Measurements from ENCODE around the gene BCO1.

- TF ChIP-seq, protein P1, sequence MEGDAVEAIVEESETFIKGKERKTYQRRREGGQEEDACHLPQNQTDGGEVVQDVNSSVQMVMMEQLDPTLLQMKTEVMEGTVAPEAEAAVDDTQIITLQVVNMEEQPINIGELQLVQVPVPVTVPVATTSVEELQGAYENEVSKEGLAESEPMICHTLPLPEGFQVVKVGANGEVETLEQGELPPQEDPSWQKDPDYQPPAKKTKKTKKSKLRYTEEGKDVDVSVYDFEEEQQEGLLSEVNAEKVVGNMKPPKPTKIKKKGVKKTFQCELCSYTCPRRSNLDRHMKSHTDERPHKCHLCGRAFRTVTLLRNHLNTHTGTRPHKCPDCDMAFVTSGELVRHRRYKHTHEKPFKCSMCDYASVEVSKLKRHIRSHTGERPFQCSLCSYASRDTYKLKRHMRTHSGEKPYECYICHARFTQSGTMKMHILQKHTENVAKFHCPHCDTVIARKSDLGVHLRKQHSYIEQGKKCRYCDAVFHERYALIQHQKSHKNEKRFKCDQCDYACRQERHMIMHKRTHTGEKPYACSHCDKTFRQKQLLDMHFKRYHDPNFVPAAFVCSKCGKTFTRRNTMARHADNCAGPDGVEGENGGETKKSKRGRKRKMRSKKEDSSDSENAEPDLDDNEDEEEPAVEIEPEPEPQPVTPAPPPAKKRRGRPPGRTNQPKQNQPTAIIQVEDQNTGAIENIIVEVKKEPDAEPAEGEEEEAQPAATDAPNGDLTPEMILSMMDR (tag by site-specific recombination; IDR thresholded peaks at IDR 0.05), result no peak
- TF ChIP-seq ZBTB1 (tag by site-specific recombination; IDR thresholded peaks at IDR 0.05) (no peak), ZNF837 (tag by site-specific recombination; IDR thresholded peaks at IDR 0.05) (no peak), HOXA7 (CRISPR knock-in tag; IDR thresholded peaks at IDR 0.05; ENCODE audit: borderline replicate concordance) (no peak), ZNF202 (tag by site-specific recombination; IDR thresholded peaks at IDR 0.05; ENCODE audit: borderline replicate concordance) (no peak), ZNF26 (tag by site-specific recombination; IDR thresholded peaks at IDR 0.05) (no peak), SP7 (tag by site-specific recombination; IDR thresholded peaks at IDR 0.05) (no peak), ZNF677 (tag by site-specific recombination; IDR thresholded peaks at IDR 0.05) (no peak), ZNF510 (tag by site-specific recombination; IDR thresholded peaks at IDR 0.05; ENCODE audit: insufficient replicate concordance) (no peak), ZNF239 (tag by site-specific recombination; IDR thresholded peaks at IDR 0.05) (no peak), ZNF2 (tag by site-specific recombination; IDR thresholded peaks at IDR 0.05) (no peak), ZNF776 (tag by site-specific recombination; IDR thresholded peaks at IDR 0.05; ENCODE audit: borderline replicate concordance) (no peak), ZNF155 (tag by site-specific recombination; IDR thresholded peaks at IDR 0.05) (no peak)
- TF ChIP-seq, protein P2, sequence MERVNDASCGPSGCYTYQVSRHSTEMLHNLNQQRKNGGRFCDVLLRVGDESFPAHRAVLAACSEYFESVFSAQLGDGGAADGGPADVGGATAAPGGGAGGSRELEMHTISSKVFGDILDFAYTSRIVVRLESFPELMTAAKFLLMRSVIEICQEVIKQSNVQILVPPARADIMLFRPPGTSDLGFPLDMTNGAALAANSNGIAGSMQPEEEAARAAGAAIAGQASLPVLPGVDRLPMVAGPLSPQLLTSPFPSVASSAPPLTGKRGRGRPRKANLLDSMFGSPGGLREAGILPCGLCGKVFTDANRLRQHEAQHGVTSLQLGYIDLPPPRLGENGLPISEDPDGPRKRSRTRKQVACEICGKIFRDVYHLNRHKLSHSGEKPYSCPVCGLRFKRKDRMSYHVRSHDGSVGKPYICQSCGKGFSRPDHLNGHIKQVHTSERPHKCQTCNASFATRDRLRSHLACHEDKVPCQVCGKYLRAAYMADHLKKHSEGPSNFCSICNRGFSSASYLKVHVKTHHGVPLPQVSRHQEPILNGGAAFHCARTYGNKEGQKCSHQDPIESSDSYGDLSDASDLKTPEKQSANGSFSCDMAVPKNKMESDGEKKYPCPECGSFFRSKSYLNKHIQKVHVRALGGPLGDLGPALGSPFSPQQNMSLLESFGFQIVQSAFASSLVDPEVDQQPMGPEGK (tag by site-specific recombination; IDR thresholded peaks at IDR 0.05), result no peak
Observed at GRCh38 chr16:81279392-81279791, 40.9 kb downstream of the BCO1 start.

Measured in HEK293 (cell line).